Epithelial cell of esophagus (primary cell): Measurements from ENCODE around the gene CNGB1.

Source experiments
- DNase-seq: peaks from one replicate; pipeline ENCODE4 v3.0.0; 2010; ENCODE audit warnings: low read depth
- H3K4me3 ChIP-seq: 2 replicates; pipeline ENCODE4 v1.5.1; 2011; ENCODE audit warnings: mild to moderate bottlenecking, low read length, control low read depth
- CTCF ChIP-seq: IDR thresholded peaks from 2 replicates; pipeline ENCODE4 v1.5.1; 2011; ENCODE audit warnings: low read depth, mild to moderate bottlenecking, low read length, control low read depth, inconsistent platforms; ENCODE audit not compliant: insufficient read depth; ENCODE audit errors: missing control alignments

CNGB1 gene

GRCh38 chr16:57953857-57954256 lies 17.1 kb downstream of the CNGB1 start:
- DNase-seq: no peak
- no peak overlapping the region for H3K4me3 ChIP-seq
- no peak for TF ChIP-seq CTCF

- DNase-seq: no peak
- TF ChIP-seq CTCF: no peak
- no peak overlapping the region for H3K4me3 ChIP-seq
Measured at GRCh38 chr16:57952909-57953308, 18.0 kb downstream of the CNGB1 start.

GRCh38 chr16:57951204-57951960 lies 19.5 kb downstream of the CNGB1 start:
- TF ChIP-seq CTCF: no peak
- DNase-seq: no peak
- no peak overlapping the region for H3K4me3 ChIP-seq

GRCh38 chr16:57950382-57950781 lies 20.5 kb downstream of the CNGB1 start:
- no peak overlapping the region for H3K4me3 ChIP-seq
- TF ChIP-seq CTCF: no peak
- DNase-seq: no peak

- H3K4me3 ChIP-seq: no peak overlapping the region
- DNase-seq: no peak
- TF ChIP-seq CTCF: no peak
Measured at GRCh38 chr16:57949595-57950238, 21.2 kb downstream of the CNGB1 start.

GRCh38 chr16:57949013-57949412 lies 21.9 kb downstream of the CNGB1 start:
- no peak for TF ChIP-seq CTCF
- H3K4me3 ChIP-seq: no peak overlapping the region
- no peak for DNase-seq
